Endodermal cell (in vitro differentiated cells): ENCODE data around the gene CACNG4. TPM values are rescaled to one million over a fixed set of nuclear protein-coding genes. Genes with fewer than 3 reads are reported as not detected.

Experiments used
- DNase-seq: peaks from one replicate; pipeline ENCODE4 v3.0.0-alpha.2; 2017
- H3K27ac ChIP-seq: 2 replicates; pipeline ENCODE4 v1.5.1; 2013; ENCODE audit warnings: mild to moderate bottlenecking, low read depth, low read length, moderate library complexity
- H3K27me3 ChIP-seq: 2 replicates; pipeline ENCODE4 v1.6.1; 2013; ENCODE audit warnings: mild to moderate bottlenecking, low read length, moderate library complexity; ENCODE audit not compliant: insufficient read depth, control insufficient read depth, poor library complexity, severe bottlenecking
- H3K36me3 ChIP-seq: 2 replicates; pipeline ENCODE4 v1.7.0; 2013; ENCODE audit warnings: mild to moderate bottlenecking, low read length, moderate library complexity; ENCODE audit not compliant: control insufficient read depth, insufficient read depth
- H3K4me1 ChIP-seq: one replicate; pipeline ENCODE4 v1.7.0; 2013; ENCODE audit warnings: low read length; ENCODE audit not compliant: control insufficient read depth, insufficient read depth
- H3K4me3 ChIP-seq: 2 replicates; pipeline ENCODE4 v1.5.1; 2013; ENCODE audit warnings: mild to moderate bottlenecking, low read length, moderate library complexity
- H3K9ac ChIP-seq: 2 replicates; pipeline ENCODE4 v1.6.1; 2013; ENCODE audit warnings: mild to moderate bottlenecking, low read length, moderate library complexity; ENCODE audit not compliant: poor library complexity, severe bottlenecking; ENCODE audit errors: extremely low read depth
- H3K9me3 ChIP-seq: 2 replicates; pipeline ENCODE4 v1.6.1; 2013; ENCODE audit warnings: mild to moderate bottlenecking, low read length, moderate library complexity; ENCODE audit not compliant: control insufficient read depth
- H3K27ac Mint-ChIP-seq: 2 replicates; pipeline ENCODE4 v1.8.0; 2020; ENCODE audit warnings: mixed read lengths
- H3K27me3 Mint-ChIP-seq: 2 replicates; pipeline ENCODE4 v1.8.0; 2021; ENCODE audit warnings: mild to moderate bottlenecking, mixed read lengths; ENCODE audit not compliant: insufficient read depth
- H3K36me3 Mint-ChIP-seq: 2 replicates; pipeline ENCODE4 v1.8.0; 2020; ENCODE audit warnings: low read depth, mixed read lengths
- H3K4me1 Mint-ChIP-seq: 2 replicates; pipeline ENCODE4 v1.8.0; 2020; ENCODE audit warnings: mixed read lengths
- H3K4me3 Mint-ChIP-seq: 2 replicates; pipeline ENCODE4 v1.8.0; 2020; ENCODE audit warnings: mild to moderate bottlenecking, moderate library complexity, mixed read lengths
- H3K9me3 Mint-ChIP-seq: 2 replicates; pipeline ENCODE4 v1.8.0; 2020; ENCODE audit warnings: mild to moderate bottlenecking, mixed read lengths
- WGBS, 2 experiments: methylation state at CpG; one replicate each; pipeline versions ENCODE4 v1.1.5 to v1.1.7; 2013; ENCODE audit warnings: missing lambda C conversion rate in 2 of 2, mixed read lengths in 1 of 2; ENCODE audit not compliant: insufficient coverage in 1 of 2, insufficient read length in 1 of 2; 5-methylcytosine and 5-hydroxymethylcytosine counted together
- total RNA-seq, 2 donors: library from RNA; stranded (reverse); fragmentation: NEBNext Ultra II Directional in 1 of 2; extraction: Animal tissue kit (Norgen Biotek cat#: 25700) in 1 of 2; gene quantifications; 2 replicates in 1 of 2; 3 replicates in 1 of 2; pipeline ENCODE4 v1.2.1, GENCODE V29; 2021
- TF ChIP-seq, protein P1 (sequence below): fragments of 200-600 bp; sonication (generic); conservative IDR thresholded peaks from 2 replicates; pipeline ENCODE4 v1.5.0; 2021; ENCODE audit warnings: antibody characterized with exemption, mild to moderate bottlenecking

The CACNG4 gene
- total RNA-seq, 2 donors from 2014 or later: 0.22 to 1.3 TPM

DNA sequence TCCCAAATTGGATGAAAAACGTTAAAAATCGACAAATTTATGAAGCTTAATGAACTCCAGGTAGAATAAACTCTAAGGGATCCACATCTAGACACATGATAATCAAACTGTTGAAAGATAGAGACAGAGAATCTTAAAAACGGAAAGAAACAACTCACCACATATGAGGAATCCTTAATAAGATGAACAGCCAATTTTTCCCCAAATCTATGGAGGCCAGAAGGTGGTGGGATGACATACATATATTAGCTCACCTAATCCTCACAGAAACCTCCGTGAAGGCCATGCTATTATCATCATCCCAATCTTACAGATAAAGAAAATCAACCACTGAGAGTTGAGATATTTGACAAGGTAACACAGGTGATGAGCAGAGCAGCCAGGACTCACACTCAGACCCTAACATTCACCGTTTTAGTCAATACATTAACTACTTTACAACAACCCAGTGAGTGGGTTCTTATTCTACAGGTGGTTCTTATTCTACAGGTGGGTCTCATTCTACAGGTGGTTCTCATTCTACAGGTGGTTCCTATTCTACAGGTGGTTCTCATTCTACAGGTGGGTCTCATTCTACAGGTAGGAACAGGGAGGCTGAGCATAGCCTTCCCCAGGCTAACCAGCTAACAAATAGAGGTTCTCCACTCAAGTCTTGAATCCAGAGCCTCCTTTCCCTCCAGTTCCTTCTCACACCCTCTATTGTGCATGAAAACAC, 84.7 kb downstream of the CACNG4 start:
- H3K9ac ChIP-seq: no peak overlapping the region
- no peaks in the 10 kb centered on the region for H3K27me3 Mint-ChIP-seq
- H3K36me3 Mint-ChIP-seq: peaks cover 7% of the 10 kb centered on the region
- no peak overlapping the region for H3K27ac Mint-ChIP-seq
- H3K9me3 ChIP-seq: peaks cover 30% of the 10 kb centered on the region
- TF ChIP-seq, protein P1, sequence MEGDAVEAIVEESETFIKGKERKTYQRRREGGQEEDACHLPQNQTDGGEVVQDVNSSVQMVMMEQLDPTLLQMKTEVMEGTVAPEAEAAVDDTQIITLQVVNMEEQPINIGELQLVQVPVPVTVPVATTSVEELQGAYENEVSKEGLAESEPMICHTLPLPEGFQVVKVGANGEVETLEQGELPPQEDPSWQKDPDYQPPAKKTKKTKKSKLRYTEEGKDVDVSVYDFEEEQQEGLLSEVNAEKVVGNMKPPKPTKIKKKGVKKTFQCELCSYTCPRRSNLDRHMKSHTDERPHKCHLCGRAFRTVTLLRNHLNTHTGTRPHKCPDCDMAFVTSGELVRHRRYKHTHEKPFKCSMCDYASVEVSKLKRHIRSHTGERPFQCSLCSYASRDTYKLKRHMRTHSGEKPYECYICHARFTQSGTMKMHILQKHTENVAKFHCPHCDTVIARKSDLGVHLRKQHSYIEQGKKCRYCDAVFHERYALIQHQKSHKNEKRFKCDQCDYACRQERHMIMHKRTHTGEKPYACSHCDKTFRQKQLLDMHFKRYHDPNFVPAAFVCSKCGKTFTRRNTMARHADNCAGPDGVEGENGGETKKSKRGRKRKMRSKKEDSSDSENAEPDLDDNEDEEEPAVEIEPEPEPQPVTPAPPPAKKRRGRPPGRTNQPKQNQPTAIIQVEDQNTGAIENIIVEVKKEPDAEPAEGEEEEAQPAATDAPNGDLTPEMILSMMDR: no peak
- H3K36me3 ChIP-seq: no peaks in the 10 kb centered on the region
- peaks cover 31% of the 10 kb centered on the region for H3K9me3 Mint-ChIP-seq
- H3K27me3 ChIP-seq: no peaks in the 10 kb centered on the region
- H3K27ac ChIP-seq: no peak overlapping the region
- no peak overlapping the region for H3K4me3 Mint-ChIP-seq
- no peaks in the 10 kb centered on the region for H3K4me1 Mint-ChIP-seq
- H3K4me1 ChIP-seq: no peaks in the 10 kb centered on the region
- H3K4me3 ChIP-seq: peak overlapping the region; percentile 12
- DNase-seq: no peak
- 84 to 85% methylated on average over 2 to 5 of the region's 5 CpGs for WGBS, 2 experiments

DNA sequence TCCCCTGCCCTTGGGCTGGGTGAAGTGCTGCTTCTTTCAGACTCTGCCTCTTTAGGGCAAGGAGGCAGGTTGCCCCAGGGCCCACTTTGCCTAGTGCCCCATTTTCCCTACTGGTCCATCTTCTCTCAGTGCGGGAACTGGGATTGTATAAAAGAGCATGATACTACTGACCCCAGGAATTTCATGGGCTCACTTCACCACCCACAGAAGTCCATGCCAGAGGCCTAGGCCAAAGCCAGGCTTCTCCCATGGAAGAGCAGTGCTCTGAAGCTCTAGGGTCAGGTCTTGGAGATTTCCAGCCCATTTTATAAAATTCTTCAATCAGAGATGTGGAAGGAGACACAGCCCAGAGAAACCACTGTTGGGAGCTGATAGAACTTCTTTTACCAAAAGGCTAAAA, 85.6 kb downstream of the CACNG4 start:
- H3K9me3 ChIP-seq: peaks cover 30% of the 10 kb centered on the region
- no peaks in the 10 kb centered on the region for H3K27me3 ChIP-seq
- Mint-ChIP-seq H3K9me3 (peaks cover 31% of the 10 kb centered on the region), H3K4me3 (no peak overlapping the region), H3K27ac (no peak overlapping the region), H3K27me3 (no peaks in the 10 kb centered on the region), H3K36me3 (peaks cover 7% of the 10 kb centered on the region), H3K4me1 (no peaks in the 10 kb centered on the region)
- H3K36me3 ChIP-seq: no peaks in the 10 kb centered on the region
- no peak for DNase-seq
- no peak overlapping the region for H3K9ac ChIP-seq
- H3K4me1 ChIP-seq: no peaks in the 10 kb centered on the region
- H3K4me3 ChIP-seq: no peak overlapping the region
- 95 to 100% methylated on average over 1 of the region's 1 CpG for WGBS, 2 experiments
- H3K27ac ChIP-seq: no peak overlapping the region
- TF ChIP-seq, protein P1: no peak

DNA sequence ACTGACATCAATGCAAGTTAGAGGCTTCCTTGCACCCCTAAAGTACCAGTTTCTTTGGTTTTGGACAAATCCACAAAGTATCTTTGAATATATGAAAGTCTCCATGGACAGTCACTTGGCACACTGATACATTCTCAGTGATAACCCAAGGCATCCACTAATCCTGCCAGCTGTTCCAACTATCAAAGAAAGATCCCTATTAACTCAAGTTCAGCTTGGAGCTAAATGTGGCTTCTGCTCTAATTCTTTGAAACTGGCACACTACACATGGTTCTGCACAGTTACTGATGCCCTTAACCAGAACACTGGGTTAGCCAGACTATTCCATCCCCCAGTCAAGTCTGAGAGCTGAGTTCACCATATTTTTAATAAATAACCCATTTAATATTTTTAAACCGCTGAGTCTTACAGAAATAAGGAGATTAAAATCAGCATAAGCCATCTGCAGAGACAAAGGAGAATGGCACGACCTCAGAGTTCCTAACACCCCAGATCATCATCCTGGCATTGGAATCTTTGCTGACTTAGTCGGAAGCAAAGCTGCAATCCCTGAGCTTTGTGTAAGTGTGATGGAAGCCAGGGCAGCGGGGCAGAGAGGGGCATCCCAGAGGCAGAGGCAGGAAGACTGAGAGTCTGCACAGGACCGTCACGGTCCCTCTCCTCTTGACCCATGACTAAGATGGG, 86.1 kb downstream of the CACNG4 start:
- Mint-ChIP-seq H3K27ac (no peak overlapping the region), H3K9me3 (peaks cover 31% of the 10 kb centered on the region), H3K4me3 (no peak overlapping the region), H3K4me1 (no peaks in the 10 kb centered on the region), H3K36me3 (peaks cover 7% of the 10 kb centered on the region), H3K27me3 (no peaks in the 10 kb centered on the region)
- TF ChIP-seq, protein P1: no peak
- DNase-seq: no peak
- Histone ChIP-seq H3K4me1 (no peaks in the 10 kb centered on the region), H3K27ac (no peak overlapping the region), H3K9ac (no peak overlapping the region), H3K9me3 (peaks cover 30% of the 10 kb centered on the region), H3K4me3 (no peak overlapping the region), H3K36me3 (no peaks in the 10 kb centered on the region), H3K27me3 (no peaks in the 10 kb centered on the region)
- WGBS, 2 experiments: 94% methylated on average over 6 of the region's 6 CpGs
